Measurements from ENCODE around the gene MAP2. TPM values are rescaled to one million over a fixed set of nuclear protein-coding genes. Genes with fewer than 3 reads are reported as not detected.
A peak's percentile ranks its signal among the peaks of the same experiment; 100 is the strongest.

Gene MAP2
- total RNA-seq, 1 donor from 2014 or later: 0.40 TPM

DNA sequence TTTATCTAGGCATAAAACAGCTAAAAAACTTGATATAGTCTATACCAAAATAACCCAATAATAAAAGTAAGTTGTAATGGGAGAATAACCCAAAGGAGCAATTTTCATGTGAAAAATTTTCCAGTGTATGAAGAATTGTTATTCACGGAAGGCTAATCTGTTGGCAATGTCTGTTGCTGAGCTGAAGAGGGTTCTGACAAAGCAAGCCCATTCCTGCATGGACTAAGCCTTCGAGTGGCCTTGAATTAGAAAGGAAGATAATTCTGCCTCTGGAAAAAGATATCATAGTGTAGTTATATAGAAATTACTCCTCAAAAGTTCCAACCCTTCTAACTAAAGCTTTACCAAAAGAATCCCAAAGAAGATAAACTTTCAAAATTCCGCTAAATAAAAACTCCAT is 101.5 kb downstream of the MAP2 start:
- peak; percentile 10 for DNase-seq (ENCODE audit: low read depth)

DNA sequence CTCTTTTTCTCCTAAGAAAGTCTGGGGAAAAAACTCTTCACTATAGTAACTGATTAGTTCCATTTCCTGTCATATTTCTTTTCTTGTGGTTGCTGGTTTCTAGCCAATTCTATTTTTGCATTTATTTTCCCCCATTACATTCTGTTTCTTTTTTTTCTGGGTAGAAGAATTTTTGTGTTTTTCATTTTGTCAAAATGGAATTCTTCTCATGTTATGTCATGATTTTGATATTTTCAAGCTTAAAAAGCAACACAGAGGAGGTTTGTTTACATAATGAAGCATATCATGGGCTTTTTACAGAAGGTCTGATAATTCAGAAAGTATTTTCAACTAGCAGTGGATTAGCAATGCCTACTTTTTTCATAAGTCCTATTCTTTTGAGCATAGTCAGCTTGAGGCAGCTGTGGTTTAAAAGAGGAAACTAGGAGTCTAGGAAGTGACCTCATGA is 102.0 kb downstream of the MAP2 start:
- peak; percentile 70 for DNase-seq (ENCODE audit: low read depth)

DNA sequence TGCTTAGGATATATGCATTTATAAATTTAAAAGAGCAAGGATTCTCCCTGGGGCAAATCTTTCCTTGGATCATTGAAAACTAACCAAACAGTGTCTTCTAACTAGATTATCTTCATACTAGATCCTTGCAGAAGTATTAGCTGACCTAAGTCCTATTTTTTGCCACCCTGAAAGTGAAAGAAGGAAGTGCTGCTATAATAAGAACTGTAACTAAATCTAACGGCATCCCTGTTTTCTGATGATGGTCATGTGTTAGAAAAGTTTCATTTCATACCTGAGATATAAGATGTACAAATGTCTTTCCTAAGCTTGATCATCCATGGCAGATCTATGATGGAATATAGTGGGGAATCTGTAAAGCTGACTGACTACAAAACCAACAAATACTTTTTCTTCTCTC is 102.7 kb downstream of the MAP2 start:
- DNase-seq (ENCODE audit: low read depth): peak; percentile 41

DNA sequence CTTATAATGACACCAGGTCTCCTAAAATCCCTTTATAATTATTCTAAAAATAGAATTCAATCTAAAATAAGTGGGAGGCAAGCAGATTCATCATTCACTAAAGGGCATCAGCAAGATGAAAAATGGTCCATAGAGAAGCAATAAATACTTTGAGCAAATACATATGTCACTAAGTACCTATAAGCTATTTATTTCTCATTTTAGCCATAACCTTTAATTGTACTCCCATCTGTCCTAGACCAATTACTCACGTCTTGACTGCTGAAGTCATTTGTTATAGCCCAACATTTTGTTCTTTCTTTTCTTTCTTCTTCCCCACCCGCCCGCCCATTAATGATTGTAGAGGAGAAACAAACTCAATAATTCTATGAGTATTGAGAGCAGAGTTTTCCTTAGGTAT is 105.7 kb downstream of the MAP2 start:
- no peak for DNase-seq (ENCODE audit: low read depth)

DNA sequence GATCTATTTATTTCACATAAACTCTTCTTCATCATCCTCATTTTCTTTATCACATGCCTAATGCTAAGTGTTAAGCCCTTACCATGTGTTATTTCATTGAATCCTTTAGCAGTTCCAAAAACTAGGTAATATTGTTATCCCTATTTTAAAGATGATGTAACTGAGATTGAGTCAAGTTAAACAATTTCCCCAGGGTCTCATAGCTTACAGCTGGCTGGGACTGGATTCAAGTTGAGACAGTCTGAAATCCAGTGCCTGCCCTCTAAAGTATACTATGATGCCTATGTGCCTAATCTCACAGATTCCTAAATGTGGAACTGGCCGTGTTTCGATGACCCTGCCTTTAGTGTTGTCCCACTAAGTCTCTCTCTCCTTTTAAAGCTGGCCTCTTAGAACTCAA is 108.5 kb downstream of the MAP2 start:
- DNase-seq (ENCODE audit: low read depth): no peak

DNA sequence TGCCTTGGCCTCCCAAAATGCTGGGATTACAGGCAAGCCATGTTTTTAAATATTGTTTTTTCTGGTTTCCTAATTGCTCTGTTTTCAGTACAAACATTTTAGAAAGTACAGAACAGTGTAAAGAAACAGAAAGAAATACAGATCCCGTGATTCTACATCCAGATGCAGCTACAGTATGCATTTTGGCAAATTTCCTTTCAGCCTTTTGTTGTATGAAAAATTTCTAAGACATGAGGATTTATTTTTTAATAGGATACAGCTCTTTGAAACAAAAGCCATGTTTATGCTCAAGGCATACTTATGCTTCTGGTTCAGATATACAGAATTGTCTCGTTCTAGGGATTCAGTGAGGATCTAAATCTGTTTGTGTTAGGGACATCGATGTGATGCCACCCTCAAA is 109.5 kb downstream of the MAP2 start:
- DNase-seq (ENCODE audit: low read depth): no peak

DNA sequence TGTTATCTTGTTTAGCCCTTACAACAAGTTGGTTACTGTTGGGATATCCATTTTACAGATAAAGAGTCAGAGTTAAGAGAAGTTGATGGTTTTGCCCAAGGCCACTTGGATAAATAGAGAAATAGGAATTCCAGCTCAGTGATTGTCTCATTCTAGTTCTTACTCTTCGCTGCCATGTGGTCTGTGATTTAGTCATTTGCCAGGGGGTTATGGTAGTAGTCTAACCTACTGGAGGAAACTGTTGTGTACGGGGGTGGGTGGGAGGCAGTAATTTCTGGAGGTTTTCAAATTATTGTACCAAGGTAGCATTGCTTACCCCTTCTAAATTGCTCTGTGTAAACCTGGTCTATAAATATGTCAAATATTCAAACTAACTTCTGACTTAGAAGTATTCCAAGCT is 110.4 kb downstream of the MAP2 start:
- DNase-seq (ENCODE audit: low read depth): no peak

DNA sequence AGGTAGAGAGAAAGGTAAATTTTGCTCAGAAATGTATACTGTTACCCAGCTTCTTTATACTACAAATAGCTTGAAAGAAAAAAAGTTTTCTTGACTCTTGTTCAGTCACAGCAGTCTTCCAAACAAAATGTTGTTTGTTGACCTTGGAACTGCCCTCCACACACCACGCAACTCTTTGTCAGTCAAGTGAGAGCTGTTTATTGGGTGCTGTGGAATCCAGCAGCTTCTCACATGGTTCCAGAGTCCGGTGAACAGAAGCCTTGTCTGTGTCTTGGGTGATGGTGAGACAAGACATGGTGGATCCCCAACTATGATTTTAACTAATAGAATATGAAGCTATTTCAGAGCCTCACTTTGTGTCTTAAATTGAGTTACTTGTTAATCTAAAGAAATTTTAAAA is 112.5 kb downstream of the MAP2 start:
- DNase-seq (ENCODE audit: low read depth): no peak

DNA sequence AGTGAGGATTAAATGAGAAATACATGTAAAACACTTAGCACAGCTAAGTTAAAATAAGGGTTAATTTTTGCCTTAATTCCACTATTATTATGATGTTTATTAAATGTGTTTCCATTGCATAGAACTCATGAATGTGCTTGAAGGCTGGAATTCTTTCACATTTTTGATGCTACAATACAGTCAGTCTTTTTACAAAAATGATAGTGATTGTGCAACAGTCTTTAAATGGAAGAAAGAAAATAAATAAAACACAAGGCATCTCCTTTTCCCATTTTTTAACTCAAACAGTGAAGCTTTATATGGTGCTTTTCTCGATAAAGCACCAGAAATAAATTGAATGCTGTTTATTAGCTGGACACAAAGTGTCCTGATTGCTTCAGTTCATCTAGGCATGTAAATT is 123.9 kb downstream of the MAP2 start:
- no peak for DNase-seq (ENCODE audit: low read depth)

DNA sequence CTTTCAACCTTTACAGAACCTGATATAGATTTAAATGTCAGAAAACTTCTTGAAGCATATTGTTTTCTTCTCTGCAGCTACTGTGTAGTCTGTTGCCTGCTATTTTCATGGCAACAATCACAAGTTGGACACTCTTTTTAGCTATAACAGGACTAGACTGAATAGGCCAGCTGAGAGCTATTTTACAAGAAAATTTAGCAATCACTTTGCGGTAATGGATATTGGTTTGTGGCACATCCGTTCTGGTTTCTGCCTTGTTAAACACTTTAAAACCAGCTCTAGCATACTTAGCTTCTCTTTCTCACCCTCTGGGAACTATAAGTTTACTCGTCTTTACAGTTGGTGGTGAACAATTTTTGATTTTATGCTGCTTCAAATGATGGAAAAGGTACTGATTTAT is 125.7 kb downstream of the MAP2 start:
- DNase-seq (ENCODE audit: low read depth): peak; percentile 8

DNA sequence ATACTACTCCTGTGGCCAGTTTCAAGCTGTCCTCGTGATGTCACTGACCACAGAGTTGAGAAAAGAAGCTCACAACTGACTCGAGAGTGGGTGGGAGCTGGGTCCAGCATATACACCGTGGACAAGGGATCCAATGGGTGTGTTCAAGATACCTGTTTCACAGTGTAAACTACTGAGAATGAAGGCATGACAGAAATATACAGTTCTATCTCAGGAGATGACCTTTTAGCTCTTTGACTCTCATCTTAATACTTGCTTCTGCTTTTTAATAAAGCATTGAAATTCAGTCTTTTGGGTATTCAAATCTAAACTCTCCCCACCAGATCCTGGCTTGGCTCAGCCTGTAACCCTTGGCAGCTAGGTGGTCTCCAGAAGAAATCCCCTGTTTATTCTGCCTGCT is 130.1 kb downstream of the MAP2 start:
- DNase-seq (ENCODE audit: low read depth): no peak

DNA sequence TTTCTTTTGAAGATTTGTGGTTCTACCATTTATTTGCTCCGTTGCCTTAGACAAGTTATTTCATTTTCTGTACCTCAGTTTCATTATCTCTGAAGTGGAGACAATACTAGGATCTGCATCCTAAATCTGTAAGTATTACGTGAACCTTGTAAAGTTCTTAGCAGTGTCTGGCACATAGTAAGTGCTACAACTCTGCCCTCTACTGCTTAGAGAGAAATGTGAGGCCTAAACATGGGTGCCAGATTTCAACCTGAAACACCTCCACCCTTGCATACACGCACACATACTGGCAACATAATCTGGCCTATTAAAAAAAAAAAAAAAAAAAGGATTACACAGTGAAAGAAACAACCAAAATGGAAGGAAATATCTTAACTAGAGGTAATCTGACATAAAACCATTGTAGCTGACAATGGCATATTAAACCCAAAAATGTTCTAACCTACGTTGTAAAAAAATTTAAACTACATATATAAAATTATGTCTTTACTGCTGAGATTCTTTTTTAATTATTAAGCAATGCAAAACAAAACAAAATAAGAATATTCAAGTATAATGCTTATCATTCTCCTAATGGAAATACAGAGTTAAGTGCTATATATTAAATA is 132.6 kb downstream of the MAP2 start:
- DNase-seq (ENCODE audit: low read depth): peak; percentile 40

DNA sequence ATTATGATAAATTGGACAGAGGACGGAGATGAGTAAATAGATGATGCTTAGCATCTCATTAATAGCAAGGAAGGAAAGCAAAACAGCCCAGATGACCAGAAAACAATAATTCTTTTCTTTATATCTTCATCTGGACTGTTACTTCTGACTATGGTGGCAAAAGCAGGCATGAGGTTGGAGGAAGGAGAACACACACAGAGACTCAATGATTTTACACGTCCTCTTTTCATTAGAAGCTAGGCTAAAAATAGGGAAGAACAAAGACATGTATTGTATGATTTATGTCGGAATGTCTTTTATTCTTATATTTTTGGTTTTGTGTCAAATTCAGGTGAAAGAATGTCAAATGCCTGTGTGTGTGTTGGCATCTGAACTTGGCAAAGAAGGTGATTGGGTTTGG is 137.1 kb downstream of the MAP2 start:
- no peak for DNase-seq (ENCODE audit: low read depth)

DNA sequence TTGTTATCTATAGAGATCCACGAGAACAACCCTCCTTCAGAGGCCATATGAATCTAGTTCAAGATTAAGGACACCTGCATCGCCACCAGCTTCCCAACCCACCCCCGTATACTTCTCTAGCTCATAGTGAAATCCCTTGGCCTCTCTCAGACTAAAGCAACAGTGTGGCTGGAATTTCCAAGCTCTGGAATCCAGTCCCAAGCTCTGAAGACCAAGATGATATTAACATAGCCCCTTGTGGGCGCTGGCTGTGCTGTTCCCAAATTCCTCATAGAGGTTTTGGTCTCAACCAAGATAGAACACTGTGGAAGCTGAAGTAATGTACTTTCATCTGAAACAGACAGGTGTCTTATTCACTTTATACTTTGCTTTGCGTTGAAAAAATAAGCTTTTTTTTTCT is 139.6 kb downstream of the MAP2 start:
- DNase-seq (ENCODE audit: low read depth): no peak

DNA sequence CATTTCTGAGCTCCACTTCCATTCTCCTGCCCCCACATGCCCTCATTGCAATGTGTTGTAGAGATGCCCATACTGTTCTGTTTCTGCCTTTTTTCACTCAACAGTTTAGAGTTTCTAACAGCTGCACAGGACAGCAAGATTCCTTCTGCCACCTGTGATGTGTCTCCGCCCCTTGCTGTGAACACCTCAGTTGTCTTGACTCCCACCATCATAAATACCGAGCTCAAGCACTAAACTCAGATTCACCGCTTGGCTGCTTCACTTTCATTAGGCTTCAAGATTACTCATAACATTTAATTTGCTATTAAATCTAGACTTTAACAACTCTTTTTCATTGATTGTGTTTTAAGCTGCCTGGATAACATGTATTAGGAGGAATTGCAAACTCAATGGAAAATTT is 141.0 kb downstream of the MAP2 start:
- DNase-seq (ENCODE audit: low read depth): no peak

DNA sequence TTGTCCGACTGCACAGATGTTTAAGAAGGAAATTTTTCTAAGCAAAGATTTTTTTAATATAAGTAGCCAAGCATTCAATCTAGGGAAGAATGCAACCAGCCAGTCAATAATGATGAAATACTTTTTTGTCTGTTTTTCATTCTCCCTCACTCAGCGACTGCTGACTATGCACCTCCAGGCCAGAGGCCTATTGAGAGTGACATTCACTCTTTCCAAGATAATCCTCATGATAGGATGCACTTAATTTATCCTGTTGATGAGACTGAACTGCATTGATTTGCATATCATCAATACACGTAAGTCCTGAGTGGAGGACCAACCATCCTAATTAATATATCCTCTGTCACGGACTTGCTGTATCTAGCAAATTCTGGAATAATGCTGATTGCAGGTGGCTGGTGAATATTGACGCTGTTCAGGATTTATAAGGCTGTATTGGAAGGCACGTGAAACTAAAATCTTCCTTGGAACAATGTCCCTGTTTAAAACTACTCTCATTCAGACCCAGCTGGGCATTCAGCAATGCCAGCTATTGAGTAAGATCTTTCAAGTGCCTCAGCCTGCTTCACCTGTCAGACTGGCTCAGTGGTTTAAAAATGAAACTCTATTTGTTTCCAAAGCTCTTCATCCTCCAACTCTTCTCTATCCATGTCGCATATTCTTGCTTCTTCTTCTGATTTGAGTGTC is 142.2 kb downstream of the MAP2 start:
- DNase-seq (ENCODE audit: low read depth): no peak

DNA sequence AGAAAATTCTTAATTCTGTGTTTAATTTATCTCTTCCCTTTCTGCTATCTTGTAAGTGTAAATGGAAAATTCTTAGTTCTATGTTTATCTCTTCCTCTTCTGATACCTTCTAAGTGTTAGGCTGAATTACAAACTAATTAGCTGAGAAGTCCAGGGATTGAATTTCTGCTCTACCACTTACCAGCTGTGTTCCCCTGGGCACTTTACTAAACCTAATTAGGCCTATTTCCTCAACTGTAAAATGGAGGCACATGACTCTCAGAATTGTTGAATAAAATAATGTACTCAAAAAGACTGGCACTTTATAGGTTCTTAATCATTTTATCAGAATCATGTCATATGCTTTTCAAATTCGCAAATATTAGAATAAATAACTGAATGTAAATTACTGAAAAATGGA is 146.3 kb downstream of the MAP2 start:
- no peak for DNase-seq (ENCODE audit: low read depth)

DNA sequence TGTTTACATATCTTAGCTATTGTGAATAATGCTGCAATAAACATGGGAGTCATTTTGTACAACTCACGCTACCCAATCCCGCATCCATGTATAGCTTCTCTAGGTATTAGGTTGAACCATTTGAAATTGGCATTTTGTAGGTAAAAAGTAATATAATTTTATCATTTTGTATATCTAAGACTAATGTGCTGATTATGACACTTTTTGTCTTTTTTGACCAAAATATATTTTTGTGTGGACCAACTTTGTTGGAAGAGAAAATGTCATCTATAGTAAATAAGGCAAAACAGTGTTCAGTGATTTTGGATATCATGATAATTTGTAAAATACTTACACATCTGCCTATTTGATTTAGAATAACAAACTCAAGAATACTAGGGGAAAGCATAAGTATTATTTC is 150.7 kb downstream of the MAP2 start:
- no peak for DNase-seq (ENCODE audit: low read depth)

DNA sequence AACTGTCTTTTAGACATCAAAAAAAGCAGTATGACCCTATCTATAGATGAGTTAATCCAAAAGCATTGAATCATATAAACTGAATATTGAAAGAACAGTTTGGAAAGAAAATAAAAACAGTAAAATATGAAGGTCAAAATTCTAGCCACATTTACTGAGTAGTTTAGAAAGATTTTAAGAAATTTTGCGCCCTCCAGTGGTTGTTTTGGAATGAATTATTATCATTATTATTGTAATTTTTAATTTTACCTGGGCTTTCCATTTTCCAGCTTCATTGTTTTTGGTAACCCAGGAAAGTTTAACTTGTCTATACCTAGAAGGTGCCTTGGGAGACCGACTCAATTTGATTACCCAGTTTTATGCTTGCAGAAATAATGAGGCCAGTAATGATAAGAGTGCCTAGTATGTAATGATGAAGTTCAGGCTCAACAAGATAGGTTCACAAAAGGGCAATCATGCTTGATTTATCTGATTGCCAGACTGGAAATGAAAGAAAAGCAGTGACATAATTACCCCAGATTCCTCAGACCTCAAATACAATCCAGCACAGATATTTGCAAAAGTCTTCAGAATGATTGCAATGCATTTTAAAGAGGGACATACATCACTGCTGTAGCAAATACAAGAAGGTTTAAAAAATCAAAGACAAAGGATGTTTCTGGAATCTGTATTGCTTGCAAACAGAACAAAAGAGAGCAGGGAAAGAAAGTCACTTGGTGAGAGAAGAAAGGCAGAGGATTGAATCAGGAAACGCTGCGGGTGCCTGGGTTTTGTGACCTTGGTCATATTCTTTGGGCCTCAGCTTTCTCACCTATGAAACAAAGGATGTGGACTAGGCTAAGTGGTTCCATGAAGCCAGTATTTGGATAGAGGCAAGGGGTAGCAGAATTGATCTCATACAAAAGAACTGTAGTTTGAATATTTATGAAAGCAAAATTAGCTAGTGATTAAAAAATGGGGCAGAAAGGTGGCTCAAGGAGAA is 153.8 kb downstream of the MAP2 start:
- DNase-seq (ENCODE audit: low read depth): peak; percentile 40

DNA sequence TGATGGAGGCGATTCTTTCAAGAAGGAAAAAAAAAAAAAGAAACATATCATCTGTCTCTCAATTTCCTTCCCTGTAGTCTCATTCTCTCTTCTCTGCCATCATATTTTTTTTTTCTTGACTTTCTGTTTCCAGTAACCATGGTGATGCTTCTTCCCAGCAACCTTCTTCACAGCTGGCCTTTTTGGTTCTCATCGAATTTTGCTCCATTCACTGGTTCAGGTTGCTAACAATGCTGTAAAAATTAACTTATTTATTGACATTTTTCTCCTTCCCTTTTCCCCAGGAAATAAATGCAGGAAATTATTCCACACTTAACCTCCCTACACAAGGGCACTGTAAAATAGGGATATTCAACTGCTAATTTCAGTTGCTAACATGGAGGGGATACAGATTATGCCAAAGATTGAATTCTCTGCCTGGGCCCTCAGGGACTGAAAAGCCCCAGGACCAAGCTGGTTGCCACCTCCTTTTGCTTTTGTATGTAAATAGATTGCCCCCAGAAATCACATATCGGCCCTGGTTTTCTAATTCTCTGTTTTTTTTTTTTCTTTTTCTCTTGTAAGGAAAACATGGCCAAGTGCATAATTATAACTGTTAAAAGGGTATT is 154.7 kb downstream of the MAP2 start:
- no peak for DNase-seq (ENCODE audit: low read depth)

DNA sequence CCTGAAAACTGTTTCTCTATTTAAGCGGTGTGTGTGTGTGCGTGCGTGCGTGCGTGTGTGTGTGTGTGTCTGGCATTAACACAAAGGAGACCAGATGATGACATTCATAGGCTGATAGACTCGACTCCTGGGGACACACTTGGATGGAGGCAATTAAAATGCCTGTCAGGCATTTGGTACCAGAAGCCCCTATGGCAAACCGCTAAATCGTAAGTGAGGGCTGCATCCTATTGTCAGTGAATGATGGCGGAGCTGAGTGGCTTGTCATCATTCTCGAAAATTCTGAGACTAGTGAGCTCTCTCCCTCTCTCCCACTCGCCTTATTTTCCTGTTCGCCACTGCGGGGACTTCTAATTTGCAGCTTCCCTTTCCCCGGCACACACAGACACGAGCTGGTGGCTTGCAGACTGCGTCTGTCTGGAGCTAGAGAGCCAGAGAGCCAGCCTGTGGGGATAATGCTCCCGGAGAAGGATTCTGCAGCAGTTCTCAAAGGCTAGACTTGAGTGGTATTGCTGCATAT is 155.4 kb downstream of the MAP2 start:
- peak; percentile 18 for DNase-seq (ENCODE audit: low read depth)
